LNCAP (cell line): ENCODE results near the gene KCNJ1.

ENCODE experiments used
- CTCF ChIP-seq: fragments of 450-650 bp; IDR thresholded peaks from 2 replicates; pipeline ENCODE4 v1.5.1; 2017; ENCODE audit warnings: mild to moderate bottlenecking

KCNJ1 gene

GRCh38 chr11:128865490-128865889, 1.6 kb downstream of the KCNJ1 start:
- no peak for TF ChIP-seq CTCF

GRCh38 chr11:128862908-128863660, 4.0 kb downstream of the KCNJ1 start:
- TF ChIP-seq CTCF: no peak

- no peak for TF ChIP-seq CTCF
Measured at GRCh38 chr11:128862406-128862805, 4.7 kb downstream of the KCNJ1 start.

GRCh38 chr11:128860571-128861361, 6.3 kb downstream of the KCNJ1 start:
- TF ChIP-seq CTCF: no peak

GRCh38 chr11:128859563-128860441, 7.3 kb downstream of the KCNJ1 start:
- peak; percentile 98 for TF ChIP-seq CTCF

GRCh38 chr11:128857341-128857740, 9.8 kb downstream of the KCNJ1 start:
- no peak for TF ChIP-seq CTCF

- TF ChIP-seq CTCF: no peak
Measured at GRCh38 chr11:128856241-128856640, 10.9 kb downstream of the KCNJ1 start.
